Transverse colon (tissue), 4 donors: ENCODE results near the gene NFIC. TPM values are rescaled to one million over a fixed set of nuclear protein-coding genes. Genes with fewer than 3 reads are reported as not detected.

Experiments used
- DNase-seq: peaks from one replicate; pipeline ENCODE4 v3.0.0-alpha.2; 2019
- H3K27ac ChIP-seq, 4 donors: fragments of 200-600 bp; sonication (generic); 2 replicates each; pipeline ENCODE4 v1.5.1; 2016 to 2018; ENCODE audit warnings: inconsistent platforms in 4 of 4
- H3K27me3 ChIP-seq: fragments of 200-600 bp; sonication (generic); 2 replicates; pipeline ENCODE4 v1.5.1; 2017; ENCODE audit warnings: inconsistent platforms
- H3K36me3 ChIP-seq, 4 donors: fragments of 200-600 bp; sonication (generic); 2 replicates each; pipeline ENCODE4 v1.5.1; 2017 to 2019; ENCODE audit warnings: inconsistent platforms in 4 of 4
- H3K4me1 ChIP-seq, 4 donors: fragments of 200-600 bp; sonication (generic); 2 replicates each; pipeline ENCODE4 v1.5.1; 2017 to 2020; ENCODE audit warnings: inconsistent platforms in 4 of 4
- H3K4me3 ChIP-seq, 4 donors: fragments of 200-600 bp; sonication (generic); 1 replicate in 1 of 4; 2 replicates in 3 of 4; pipeline versions ENCODE4 v1.5.1 to v1.6.1; 2017 to 2019; ENCODE audit warnings: inconsistent platforms in 4 of 4
- H3K9me3 ChIP-seq, 2 donors: fragments of 200-600 bp; sonication (generic); 2 replicates each; pipeline ENCODE4 v1.5.1; 2017 to 2019; ENCODE audit warnings: inconsistent platforms in 2 of 2
- EP300 ChIP-seq: sonication (generic); formaldehyde crosslinking; IDR thresholded peaks from one replicate; pipeline ENCODE4 v1.6.1; 2017; ENCODE audit warnings: antibody characterized with exemption, low read depth
- POLR2A ChIP-seq: fragments of 450-650 bp; IDR thresholded peaks from one replicate; pipeline ENCODE4 v1.6.1; 2016; ENCODE audit warnings: antibody characterized with exemption, mild to moderate bottlenecking, moderate library complexity
- POLR2AphosphoS5 ChIP-seq, 3 donors: sonication (generic); formaldehyde crosslinking; IDR thresholded peaks; one replicate each; pipeline ENCODE4 v1.6.1; 2016; ENCODE audit warnings: antibody characterized with exemption in 3 of 3
- WGBS, 2 donors: methylation state at CpG; one replicate each; pipeline ENCODE4 v1.1.5; 2018; ENCODE audit warnings: low coverage in 1 of 2; 5-methylcytosine and 5-hydroxymethylcytosine counted together
- in situ Hi-C, 4 donors: fragments of 200-750 bp; cut with MboI; loops; one replicate each; pipeline versions ENCODE4 v1.15.0 to v1.15.1; 2017; ENCODE audit warnings: low sequenced_read_pairs in 3 of 4, low pct_ligation_motif_present in 1 of 4, low pct_unique_long_range_greater_than_20kb in 1 of 4
- intact Hi-C: fragments of 100-400 bp; cut with DNase I; formaldehyde crosslinking; loops from one replicate; pipeline ENCODE4 v1.15.1; 2023; ENCODE audit warnings: low total_unique reads
- total RNA-seq, 4 donors: library from RNA; depleted of rRNA; stranded (reverse); fragments of >200 nt; gene quantifications; one replicate each; pipeline ENCODE4 v1.1.0, GENCODE V29; 2016
- TF ChIP-seq, protein P1 (sequence below), 5 experiments: fragments of 200-600 bp in 3 of 5; fragments of 450-650 bp in 2 of 5; sonication (generic) in 3 of 5; IDR thresholded peaks; 1 replicate in 2 of 5; 2 replicates in 3 of 5; pipeline ENCODE4 v1.5.1; 2016 to 2017; ENCODE audit warnings: antibody characterized with exemption in 5 of 5, inconsistent platforms in 3 of 5, mild to moderate bottlenecking in 2 of 5, moderate library complexity in 1 of 5

Gene NFIC
- total RNA-seq, 4 donors from 2014 or later: 39.9 to 145 (median 68.1) TPM

DNA sequence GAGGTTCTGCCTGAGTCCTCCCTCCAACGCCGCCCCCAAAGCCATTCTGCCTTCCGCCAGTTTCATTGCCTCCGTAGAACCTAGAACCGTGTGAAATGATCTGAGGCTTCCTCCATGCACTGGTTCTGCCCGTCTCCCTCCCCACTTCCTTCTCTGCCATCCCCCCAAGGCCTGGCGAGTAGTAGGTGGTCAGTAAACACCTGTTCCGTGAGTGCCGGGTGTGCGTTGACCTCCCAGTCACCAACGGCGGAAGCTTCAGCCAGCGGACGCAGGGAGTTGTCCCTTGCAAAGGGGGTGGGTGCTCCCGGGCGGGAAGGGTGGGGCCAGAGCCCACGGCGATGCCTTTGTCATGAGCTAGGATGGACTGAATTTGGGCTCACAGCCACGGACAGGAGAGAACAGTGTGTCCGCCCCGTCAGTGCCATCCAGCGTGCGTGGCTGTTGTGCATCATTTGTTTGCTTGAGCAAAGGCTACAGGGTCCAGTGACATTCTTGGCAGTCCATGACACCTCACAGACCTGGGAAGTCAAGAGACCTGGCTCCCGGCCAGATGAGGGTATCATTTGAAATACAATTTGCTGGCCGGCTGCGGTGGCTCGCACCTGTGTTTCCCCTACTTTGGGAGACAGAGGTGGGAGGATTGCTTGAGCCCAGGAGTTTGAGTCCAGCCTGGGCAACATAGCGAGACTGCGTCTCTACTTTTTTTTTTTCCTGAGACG is 43.1 kb downstream of the NFIC start:
- no peaks in the 10 kb centered on the region for H3K27me3 ChIP-seq
- peak overlapping the region; percentile 96 to 100 (median 98) for H3K27ac ChIP-seq
- DNase-seq: peak; percentile 60
- in situ Hi-C loops: no loop called here
- no peaks in the 10 kb centered on the region for H3K36me3 ChIP-seq
- intact Hi-C loops: loop anchor here (2.0 kb wide), 1 partner anchor 19 kb away; no protein-coding TSS in a partner anchor
- WGBS, 2 donors: 66% methylated on average over 30 of the region's 30 CpGs; no CpG with 5 or more reads in 1 of the 2 donors
- no peaks in the 10 kb centered on the region for H3K9me3 ChIP-seq
- H3K4me3 ChIP-seq: peak overlapping the region in 1 of 4 donors; percentile 17
- peak; percentile 27 for TF ChIP-seq POLR2A
- TF ChIP-seq, protein P1, sequence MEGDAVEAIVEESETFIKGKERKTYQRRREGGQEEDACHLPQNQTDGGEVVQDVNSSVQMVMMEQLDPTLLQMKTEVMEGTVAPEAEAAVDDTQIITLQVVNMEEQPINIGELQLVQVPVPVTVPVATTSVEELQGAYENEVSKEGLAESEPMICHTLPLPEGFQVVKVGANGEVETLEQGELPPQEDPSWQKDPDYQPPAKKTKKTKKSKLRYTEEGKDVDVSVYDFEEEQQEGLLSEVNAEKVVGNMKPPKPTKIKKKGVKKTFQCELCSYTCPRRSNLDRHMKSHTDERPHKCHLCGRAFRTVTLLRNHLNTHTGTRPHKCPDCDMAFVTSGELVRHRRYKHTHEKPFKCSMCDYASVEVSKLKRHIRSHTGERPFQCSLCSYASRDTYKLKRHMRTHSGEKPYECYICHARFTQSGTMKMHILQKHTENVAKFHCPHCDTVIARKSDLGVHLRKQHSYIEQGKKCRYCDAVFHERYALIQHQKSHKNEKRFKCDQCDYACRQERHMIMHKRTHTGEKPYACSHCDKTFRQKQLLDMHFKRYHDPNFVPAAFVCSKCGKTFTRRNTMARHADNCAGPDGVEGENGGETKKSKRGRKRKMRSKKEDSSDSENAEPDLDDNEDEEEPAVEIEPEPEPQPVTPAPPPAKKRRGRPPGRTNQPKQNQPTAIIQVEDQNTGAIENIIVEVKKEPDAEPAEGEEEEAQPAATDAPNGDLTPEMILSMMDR (IDR thresholded peaks at IDR 0.05): no peak
- peak; percentile 100 for TF ChIP-seq EP300
- peak; percentile 82 to 93 (median 90) for TF ChIP-seq POLR2AphosphoS5 (IDR thresholded peaks at IDR 0.05)
- H3K4me1 ChIP-seq: peaks cover 0 to 54% (median 19%) of the 10 kb centered on the region in 4 donors

DNA sequence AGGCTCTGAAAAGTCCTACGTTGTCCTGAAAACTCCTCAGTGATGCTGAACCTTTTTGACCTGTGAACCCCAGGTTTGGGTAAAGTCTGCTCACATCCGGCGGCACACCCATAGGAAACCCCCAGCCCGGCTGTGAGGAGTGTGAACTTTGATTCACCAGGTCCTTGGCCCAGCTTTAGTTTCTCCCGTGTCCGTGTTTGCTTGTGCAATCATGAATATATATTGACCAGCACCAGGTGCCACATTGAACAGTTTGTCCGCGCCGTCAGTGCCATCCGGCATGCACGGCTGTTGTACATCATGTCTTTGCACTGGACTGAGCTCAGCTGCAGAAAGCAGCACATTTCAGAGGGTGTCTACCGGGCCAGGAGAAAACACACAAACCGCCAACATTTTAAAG is 45.3 kb downstream of the NFIC start:
- peaks cover 0 to 39% (median 10%) of the 10 kb centered on the region in 4 donors for H3K4me1 ChIP-seq
- no peaks in the 10 kb centered on the region for H3K27me3 ChIP-seq
- no peaks in the 10 kb centered on the region for H3K36me3 ChIP-seq
- peak overlapping the region; percentile 96 to 100 (median 98) for H3K27ac ChIP-seq
- no peak for DNase-seq
- no peak overlapping the region for H3K4me3 ChIP-seq
- in situ Hi-C loops: no loop called here
- peak in 1 of 3 donors; percentile 30 for TF ChIP-seq POLR2AphosphoS5 (IDR thresholded peaks at IDR 0.05)
- TF ChIP-seq EP300: no peak
- 74 to 81% methylated on average over 5 to 13 of the region's 13 CpGs for WGBS, 2 donors
- H3K9me3 ChIP-seq: no peaks in the 10 kb centered on the region
- intact Hi-C loops: no loop called here

DNA sequence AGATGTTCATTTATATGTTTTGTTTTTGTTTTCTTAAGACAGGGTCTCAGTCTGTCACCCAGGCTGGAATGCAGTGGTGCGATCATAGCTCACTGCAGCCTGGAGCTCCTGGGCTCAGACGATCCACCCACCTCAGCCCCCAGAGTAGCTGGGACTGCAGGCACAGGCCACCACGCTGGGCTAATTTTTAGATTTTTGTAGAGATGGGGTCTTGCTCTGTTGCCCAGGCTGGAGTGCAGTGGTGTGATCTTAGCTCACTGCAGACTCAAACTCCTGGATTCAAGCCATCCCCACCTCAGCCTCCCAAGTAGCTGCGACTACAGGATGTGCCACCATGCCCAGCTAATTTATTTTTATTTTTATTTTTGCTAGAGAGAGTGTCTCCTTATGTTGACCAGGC is 45.7 kb downstream of the NFIC start:
- 86 to 100% methylated on average over 1 to 4 of the region's 4 CpGs for WGBS, 2 donors
- Histone ChIP-seq H3K9me3 (no peaks in the 10 kb centered on the region), H3K4me1 (peaks cover 0 to 36% (median 10%) of the 10 kb centered on the region in 4 donors), H3K36me3 (no peaks in the 10 kb centered on the region), H3K4me3 (no peak overlapping the region), H3K27ac (peak overlapping the region; percentile 96 to 100 (median 98)), H3K27me3 (no peaks in the 10 kb centered on the region)
- TF ChIP-seq EP300 (no peak), POLR2AphosphoS5 (IDR thresholded peaks at IDR 0.05) (no peak), POLR2A (no peak)
- TF ChIP-seq, protein P1 (IDR thresholded peaks at IDR 0.05): no peak
- DNase-seq: no peak
- intact Hi-C loops (no loop called here), in situ Hi-C loops (no loop called here)

DNA sequence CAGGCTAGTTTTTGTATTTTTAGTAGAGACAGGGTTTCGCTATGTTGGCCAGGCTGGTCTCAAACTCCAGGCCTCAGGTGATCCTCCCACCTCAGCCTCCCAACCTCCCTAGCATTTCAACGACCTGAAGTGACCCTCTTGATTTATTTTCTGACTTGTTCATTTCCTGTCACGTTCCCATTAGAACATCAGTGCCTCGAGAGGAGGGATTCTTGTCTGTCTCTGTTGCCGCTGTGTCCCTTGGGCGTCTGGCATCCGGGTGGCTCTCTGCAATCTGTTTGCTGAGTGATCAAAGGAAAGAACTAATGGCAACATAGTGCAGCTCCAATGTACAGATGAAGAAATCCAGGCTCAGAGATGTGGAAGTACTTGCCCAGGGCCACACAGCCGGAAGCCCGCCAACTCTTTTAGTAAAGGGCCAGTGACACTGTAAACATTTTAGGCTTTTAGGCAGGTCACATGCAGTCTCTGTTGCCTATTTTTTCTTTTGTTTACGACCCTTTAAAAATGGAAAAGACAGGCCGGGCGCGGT is 47.5 kb downstream of the NFIC start:
- H3K4me3 ChIP-seq: no peak overlapping the region
- in situ Hi-C loops: no loop called here
- H3K9me3 ChIP-seq: no peaks in the 10 kb centered on the region
- DNase-seq: no peak
- H3K27ac ChIP-seq: peak overlapping the region; percentile 96 to 100 (median 98)
- no peaks in the 10 kb centered on the region for H3K36me3 ChIP-seq
- intact Hi-C loops: no loop called here
- no peaks in the 10 kb centered on the region for H3K27me3 ChIP-seq
- H3K4me1 ChIP-seq: peaks cover 0 to 19% (median 3%) of the 10 kb centered on the region in 4 donors
- TF ChIP-seq, protein P1 (IDR thresholded peaks at IDR 0.05): no peak
- TF ChIP-seq POLR2A: no peak
- TF ChIP-seq EP300: no peak
- TF ChIP-seq POLR2AphosphoS5 (IDR thresholded peaks at IDR 0.05): no peak
- WGBS, 2 donors: 54 to 64% methylated on average over 3 to 13 of the region's 13 CpGs
